NCI-H2029 treated with DMSO at 0.1 percent for 48 hours (cell line): ENCODE measurements around the gene WDPCP.
"Not testable (repeated sequence)": the region's sequence is repeated elsewhere in the genome, so short reads cannot be mapped to it uniquely, and the experiment has no call there.

Experiments used
- DNase-seq: peaks from one replicate; lab custom pipeline; 2025; lab: John Stamatoyannopoulos, UW

The WDPCP gene, protein sequence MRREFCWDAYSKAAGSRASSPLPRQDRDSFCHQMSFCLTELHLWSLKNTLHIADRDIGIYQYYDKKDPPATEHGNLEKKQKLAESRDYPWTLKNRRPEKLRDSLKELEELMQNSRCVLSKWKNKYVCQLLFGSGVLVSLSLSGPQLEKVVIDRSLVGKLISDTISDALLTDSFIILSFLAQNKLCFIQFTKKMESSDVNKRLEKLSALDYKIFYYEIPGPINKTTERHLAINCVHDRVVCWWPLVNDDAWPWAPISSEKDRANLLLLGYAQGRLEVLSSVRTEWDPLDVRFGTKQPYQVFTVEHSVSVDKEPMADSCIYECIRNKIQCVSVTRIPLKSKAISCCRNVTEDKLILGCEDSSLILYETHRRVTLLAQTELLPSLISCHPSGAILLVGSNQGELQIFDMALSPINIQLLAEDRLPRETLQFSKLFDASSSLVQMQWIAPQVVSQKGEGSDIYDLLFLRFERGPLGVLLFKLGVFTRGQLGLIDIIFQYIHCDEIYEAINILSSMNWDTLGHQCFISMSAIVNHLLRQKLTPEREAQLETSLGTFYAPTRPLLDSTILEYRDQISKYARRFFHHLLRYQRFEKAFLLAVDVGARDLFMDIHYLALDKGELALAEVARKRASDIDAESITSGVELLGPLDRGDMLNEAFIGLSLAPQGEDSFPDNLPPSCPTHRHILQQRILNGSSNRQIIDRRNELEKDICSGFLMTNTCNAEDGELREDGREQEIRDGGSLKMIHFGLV

GRCh38 chr2:63588385-63589147 is at the start of gene WDPCP, which contains the start of gene MDH1:
TSS of gene WDPCP (minus strand) at chr2:63588477. CDS start at chr2:63588271, 206 bp downstream.
TSS of gene MDH1 (plus strand) at chr2:63588963. CDS start at chr2:63589044, 81 bp downstream.
- DNase-seq: peak; percentile 94

- no peak for DNase-seq
Observed at GRCh38 chr2:63632382-63632781, 44.1 kb upstream of the WDPCP start.

- DNase-seq: no peak
Observed at GRCh38 chr2:63631501-63631900, 43.2 kb upstream of the WDPCP start.

- no peak for DNase-seq
Observed at GRCh38 chr2:63628403-63628942, 40.2 kb upstream of the WDPCP start.

- no peak for DNase-seq
Observed at GRCh38 chr2:63627866-63628265, 39.6 kb upstream of the WDPCP start.

GRCh38 chr2:63623763-63624162 is 35.5 kb upstream of the WDPCP start:
- DNase-seq: not testable (repeated sequence)

- DNase-seq: no peak
Observed at GRCh38 chr2:63622751-63623150, 34.5 kb upstream of the WDPCP start.

GRCh38 chr2:63619328-63619727 is 31.1 kb upstream of the WDPCP start:
- no peak for DNase-seq

- no peak for DNase-seq
Observed at GRCh38 chr2:63617366-63617765, 29.1 kb upstream of the WDPCP start.

GRCh38 chr2:63614983-63615945 is 27.0 kb upstream of the WDPCP start:
- DNase-seq: no peak

DNA sequence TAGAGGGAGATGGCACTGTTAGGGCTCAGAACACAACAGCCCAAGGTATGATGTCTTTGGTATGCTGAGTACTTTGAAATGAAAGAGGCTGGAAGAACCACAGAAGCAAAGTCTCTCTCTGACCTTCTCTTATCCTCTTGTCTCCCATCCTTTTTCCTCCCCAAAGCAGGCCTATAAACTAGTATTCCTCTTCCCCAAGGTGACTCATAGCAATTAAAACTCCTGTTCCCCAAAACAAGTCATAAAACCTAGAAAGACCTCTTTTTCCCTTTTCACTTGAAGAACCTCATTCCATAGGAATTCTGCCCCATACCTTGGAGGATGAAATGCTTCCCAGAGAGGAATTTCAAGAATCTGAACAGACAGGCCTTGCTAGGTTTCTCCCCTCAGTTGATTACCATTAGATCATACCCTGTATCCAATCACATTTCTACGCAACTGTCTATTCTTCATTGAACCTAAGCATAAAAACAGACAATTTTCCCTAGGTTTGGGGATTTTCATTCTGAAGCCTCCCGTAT is 26.2 kb upstream of the WDPCP start:
- DNase-seq: no peak

- DNase-seq: no peak
Observed at GRCh38 chr2:63613391-63613901, 25.2 kb upstream of the WDPCP start.

DNA sequence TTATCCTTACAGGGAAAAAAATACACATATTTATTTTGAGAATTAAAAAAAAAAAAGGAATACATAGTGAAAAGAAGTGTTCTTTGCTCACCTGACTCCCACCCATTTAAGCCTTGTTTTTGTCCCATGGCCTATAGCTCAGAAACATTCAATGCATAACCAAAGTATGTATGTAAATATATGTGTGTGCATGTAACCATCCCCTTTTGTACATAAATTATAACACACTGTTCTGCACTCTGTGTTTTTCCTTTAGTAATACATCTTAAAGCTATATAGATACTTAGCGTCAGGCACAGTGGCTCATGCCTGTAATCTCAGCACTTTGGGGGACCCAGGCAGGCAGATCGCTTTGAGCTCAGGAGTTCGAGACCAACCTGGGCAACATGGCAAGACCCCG is 22.2 kb upstream of the WDPCP start:
- DNase-seq: no peak

DNA sequence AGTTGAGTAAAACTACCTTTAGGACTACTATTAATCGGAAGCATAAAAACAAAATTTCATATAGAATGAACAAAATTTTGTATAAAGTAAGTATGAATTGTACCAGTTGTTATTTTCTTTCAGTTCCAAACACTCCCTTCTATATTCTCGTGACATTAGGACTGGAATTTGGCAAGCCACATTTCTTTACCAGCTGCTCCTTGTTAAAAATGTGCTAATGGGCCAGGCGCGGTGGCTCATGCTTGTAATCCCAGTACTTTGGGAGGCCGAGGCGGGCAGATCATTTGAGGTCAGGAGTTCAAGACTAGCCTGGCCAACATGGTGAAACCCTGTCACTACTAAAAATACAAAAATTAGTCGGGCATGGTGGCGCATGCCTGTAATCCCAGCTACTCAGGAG is 20.6 kb upstream of the WDPCP start:
- DNase-seq: not testable (repeated sequence)

- DNase-seq: no peak
Observed at GRCh38 chr2:63604666-63605065, 16.4 kb upstream of the WDPCP start.

GRCh38 chr2:63600881-63601460 is 12.7 kb upstream of the WDPCP start:
- DNase-seq: no peak

- DNase-seq: no peak
Observed at GRCh38 chr2:63598981-63599380, 10.7 kb upstream of the WDPCP start.

DNA sequence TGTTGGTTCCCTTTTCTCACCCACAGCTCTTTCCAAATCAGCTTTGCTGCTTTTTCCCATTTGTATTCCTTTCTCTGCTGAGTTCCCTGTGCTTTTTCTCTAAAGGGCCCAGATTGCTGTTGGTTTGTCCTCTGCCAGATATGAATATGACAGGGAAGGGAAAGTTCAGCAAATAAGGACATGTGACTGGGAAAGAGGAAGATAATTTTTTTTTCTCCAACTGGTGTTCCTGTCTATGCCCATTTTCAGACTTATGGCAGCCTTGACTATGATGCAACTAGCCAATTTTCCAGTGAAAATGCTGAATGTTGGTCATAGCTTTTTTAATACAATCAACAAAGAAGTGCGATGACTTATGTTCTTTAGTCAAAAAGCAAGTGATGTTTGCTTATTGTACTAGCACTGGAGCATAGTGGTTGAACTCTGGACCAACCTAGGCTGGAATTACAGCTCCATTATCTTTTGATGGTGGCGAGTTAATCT is 8.2 kb upstream of the WDPCP start:
- no peak for DNase-seq

GRCh38 chr2:63594660-63595059 is 6.4 kb upstream of the WDPCP start:
- no peak for DNase-seq
